Hepatocyte (in vitro differentiated cells): ENCODE measurements around the gene NTF3. TPM values are rescaled to one million over a fixed set of nuclear protein-coding genes. Genes with fewer than 3 reads are reported as not detected.
A peak's percentile ranks its signal among the peaks of the same experiment; 100 is the strongest.
"Not testable (repeated sequence)": the region's sequence is repeated elsewhere in the genome, so short reads cannot be mapped to it uniquely, and the experiment has no call there.

Experiments used
- DNase-seq: peaks from one replicate; pipeline ENCODE4 v3.0.0-alpha.2; 2016; ENCODE audit warnings: low spot score
- H2AFZ ChIP-seq: fragments of 200-600 bp; sonication (generic); 2 replicates; pipeline ENCODE4 v1.6.0; 2016; ENCODE audit warnings: antibody characterized with exemption, mild to moderate bottlenecking
- H3K27ac ChIP-seq: fragments of 200-600 bp; sonication (generic); 2 replicates; pipeline ENCODE4 v1.5.1; 2016; ENCODE audit warnings: mild to moderate bottlenecking
- H3K27me3 ChIP-seq: fragments of 200-600 bp; sonication (generic); 2 replicates; pipeline ENCODE4 v1.6.1; 2016
- H3K36me3 ChIP-seq: fragments of 200-600 bp; sonication (generic); replicated peaks from 2 replicates; pipeline ENCODE4 v1.5.1; 2016; ENCODE audit warnings: low read depth; ENCODE audit not compliant: insufficient read depth
- H3K4me1 ChIP-seq: fragments of 200-600 bp; sonication (generic); 2 replicates; pipeline ENCODE4 v1.5.1; 2016; ENCODE audit warnings: mild to moderate bottlenecking, moderate library complexity; ENCODE audit not compliant: insufficient read depth
- H3K4me2 ChIP-seq: fragments of 200-600 bp; sonication (generic); 2 replicates; pipeline ENCODE4 v1.6.0; 2016
- H3K4me3 ChIP-seq: fragments of 200-600 bp; sonication (generic); 2 replicates; pipeline ENCODE4 v1.5.1; 2016; ENCODE audit warnings: mild to moderate bottlenecking
- H3K79me2 ChIP-seq: fragments of 200-600 bp; sonication (generic); 2 replicates; pipeline ENCODE4 v1.6.0; 2017; ENCODE audit warnings: mild to moderate bottlenecking
- H3K9me2 ChIP-seq: fragments of 200-600 bp; sonication (generic); replicated peaks from 2 replicates; pipeline ENCODE4 v1.6.0; 2017; ENCODE audit warnings: mild to moderate bottlenecking; ENCODE audit not compliant: insufficient read depth
- H3K9me3 ChIP-seq: fragments of 200-600 bp; sonication (generic); 2 replicates; pipeline ENCODE4 v1.5.1; 2016; ENCODE audit warnings: low read depth, mild to moderate bottlenecking
- H4K20me1 ChIP-seq: fragments of 200-600 bp; sonication (generic); 2 replicates; pipeline ENCODE4 v1.6.0; 2016; ENCODE audit warnings: mild to moderate bottlenecking; ENCODE audit not compliant: insufficient read depth, poor library complexity, severe bottlenecking
- CTCF ChIP-seq: fragments of 200-600 bp; sonication (generic); IDR thresholded peaks from 2 replicates; pipeline ENCODE4 v1.5.1; 2016; ENCODE audit warnings: antibody characterized with exemption, mild to moderate bottlenecking; ENCODE audit not compliant: poor library complexity
- EZH2 ChIP-seq: fragments of 200-600 bp; sonication (generic); IDR thresholded peaks from 2 replicates; pipeline ENCODE4 v1.6.1; 2016; ENCODE audit warnings: antibody characterized with exemption, mild to moderate bottlenecking, borderline replicate concordance
- EZH2phosphoT487 ChIP-seq: fragments of 200-600 bp; sonication (generic); IDR thresholded peaks from one replicate; pipeline ENCODE4 v1.6.1; 2018; ENCODE audit warnings: antibody characterized with exemption, mild to moderate bottlenecking, low read depth, moderate library complexity; ENCODE audit not compliant: unreplicated experiment, severe bottlenecking
- WGBS: methylation state at CpG from one replicate; pipeline ENCODE4 v1.1.6; 2016; ENCODE audit warnings: low lambda C conversion rate; ENCODE audit errors: missing lambda C conversion rate; 5-methylcytosine and 5-hydroxymethylcytosine counted together
- polyA plus RNA-seq: library from polyadenylated mRNA; unstranded; fragments of >200 nt; fragmentation: Nextera tagmentation; extraction: Ambion mirVana; gene quantifications from 2 replicates; pipeline ENCODE4 v1.2.1, GENCODE V29; 2016
- total RNA-seq: library from RNA; depleted of rRNA; stranded (reverse); fragments of >200 nt; gene quantifications from 2 replicates; pipeline ENCODE4 v1.2.3, GENCODE V29; 2014

The NTF3 gene
- total and polyA plus RNA-seq, 2 experiments from 2014 or later: 5.0 to 7.1 TPM

- WGBS: 89% methylated on average over 3 of the region's 3 CpGs
- H3K27ac ChIP-seq: no peak overlapping the region
- no peak overlapping the region for H3K4me3 ChIP-seq
- DNase-seq: no peak
- no peaks in the 10 kb centered on the region for H3K9me3 ChIP-seq
- TF ChIP-seq CTCF (no peak), EZH2phosphoT487 (no peak), EZH2 (no peak)
- H4K20me1 ChIP-seq: no peaks in the 10 kb centered on the region
- H3K9me2 ChIP-seq: no peaks in the 10 kb centered on the region
- no peak overlapping the region for H3K4me2 ChIP-seq
- peaks cover 2% of the 10 kb centered on the region for H3K4me1 ChIP-seq
- H3K36me3 ChIP-seq: no peaks in the 10 kb centered on the region
- no peaks in the 10 kb centered on the region for H3K27me3 ChIP-seq
- H3K79me2 ChIP-seq: no peaks in the 10 kb centered on the region
- H2AFZ ChIP-seq: no peak overlapping the region
These were observed 101.5 kb downstream of the NTF3 start for GRCh38 chr12:5533368-5533767.

GRCh38 chr12:5534426-5535199, 102.7 kb downstream of the NTF3 start:
- Histone ChIP-seq H3K9me3 (no peaks in the 10 kb centered on the region), H3K4me1 (peaks cover 2% of the 10 kb centered on the region), H3K9me2 (no peaks in the 10 kb centered on the region), H3K27ac (no peak overlapping the region), H2AFZ (no peak overlapping the region), H3K36me3 (no peaks in the 10 kb centered on the region), H3K27me3 (no peaks in the 10 kb centered on the region), H3K79me2 (no peaks in the 10 kb centered on the region), H4K20me1 (no peaks in the 10 kb centered on the region), H3K4me3 (no peak overlapping the region), H3K4me2 (no peak overlapping the region)
- WGBS: 96% methylated on average over 10 of the region's 10 CpGs
- no peak for DNase-seq
- TF ChIP-seq CTCF (no peak), EZH2 (no peak), EZH2phosphoT487 (no peak)

GRCh38 chr12:5535541-5535940, 103.6 kb downstream of the NTF3 start:
- no peaks in the 10 kb centered on the region for H3K79me2 ChIP-seq
- H3K27me3 ChIP-seq: no peaks in the 10 kb centered on the region
- H3K4me1 ChIP-seq: peaks cover 2% of the 10 kb centered on the region
- DNase-seq: no peak
- no peaks in the 10 kb centered on the region for H3K36me3 ChIP-seq
- TF ChIP-seq EZH2phosphoT487: no peak
- TF ChIP-seq CTCF: no peak
- no peak for TF ChIP-seq EZH2
- no peak overlapping the region for H2AFZ ChIP-seq
- H3K4me2 ChIP-seq: no peak overlapping the region
- H4K20me1 ChIP-seq: no peaks in the 10 kb centered on the region
- H3K9me3 ChIP-seq: no peaks in the 10 kb centered on the region
- no peak overlapping the region for H3K27ac ChIP-seq
- H3K4me3 ChIP-seq: no peak overlapping the region
- WGBS: 94% methylated on average over 3 of the region's 3 CpGs
- H3K9me2 ChIP-seq: no peaks in the 10 kb centered on the region

GRCh38 chr12:5537026-5537615, 105.2 kb downstream of the NTF3 start:
- not testable (repeated sequence) for H2AFZ ChIP-seq

More at GRCh38 chr12:5537026-5537615, 105.2 kb downstream of the NTF3 start:
- 26% methylated on average over 9 of the region's 13 CpGs for WGBS
- not testable (repeated sequence) for H3K4me3 ChIP-seq, H3K9me2 ChIP-seq, H3K9me3 ChIP-seq, H3K4me2 ChIP-seq, H3K4me1 ChIP-seq, H3K27me3 ChIP-seq, H3K36me3 ChIP-seq, DNase-seq, H4K20me1 ChIP-seq, H3K79me2 ChIP-seq
- H3K27ac ChIP-seq: peak overlapping the region; percentile 54
